SK-N-SH (cell line): ENCODE results near the gene AGBL4. TPM values are rescaled to one million over a fixed set of nuclear protein-coding genes. Genes with fewer than 3 reads are reported as not detected.
A peak's percentile ranks its signal among the peaks of the same experiment; 100 is the strongest.

Experiments used
- CTCF ChIA-PET: fragments of 300-600, 350-600 bp; formaldehyde crosslinking; extraction: SDS; loops from one replicate; lab custom pipeline; 2021; lab: Yijun Ruan, JAX
- POLR2A ChIA-PET: fragments of 350-600 bp; sonication (Branson Sonifier 250); formaldehyde crosslinking; extraction: SDS; loops from one replicate; lab custom pipeline; 2020; ENCODE audit warnings: antibody characterized with exemption, inconsistent platforms; lab: Yijun Ruan, JAX
- DNase-seq: peaks from one replicate; pipeline ENCODE4 v3.0.0; 2012
- H2AFZ ChIP-seq: fragments of 200-600 bp; sonication (generic); 2 replicates; pipeline ENCODE4 v1.8.1; 2016; ENCODE audit warnings: antibody characterized with exemption, mild to moderate bottlenecking, low read depth
- H3F3A ChIP-seq: fragments of 200-600 bp; sonication (generic); replicated peaks from 2 replicates; pipeline ENCODE3; 2016; ENCODE audit warnings: antibody characterized with exemption, mild to moderate bottlenecking; ENCODE audit not compliant: insufficient read depth
- H3K27ac ChIP-seq, 2 experiments: fragments of 200-500 bp in 1 of 2; fragments of 200-600 bp in 1 of 2; sonication (Bioruptor generic) in 1 of 2; sonication (generic), shearing (Covaris generic) in 1 of 2; 2 replicates each; pipeline versions ENCODE4 v1.5.1 to v1.6.1; 2014 to 2016; ENCODE audit warnings: low read depth in 2 of 2, inconsistent platforms in 1 of 2, low read length in 1 of 2, mild to moderate bottlenecking in 1 of 2, mixed read lengths in 1 of 2
- H3K27me3 ChIP-seq: fragments of 200-600 bp; sonication (generic), shearing (Covaris generic); 2 replicates; pipeline ENCODE4 v1.6.1; 2016; ENCODE audit warnings: mixed run types; ENCODE audit not compliant: insufficient read depth
- H3K36me3 ChIP-seq, 2 experiments: fragments of 200-500 bp in 1 of 2; fragments of 200-600 bp in 1 of 2; sonication (Bioruptor generic) in 1 of 2; sonication (generic) in 1 of 2; replicated peaks in 1 of 2; 2 replicates each; pipeline versions ENCODE3 to v1.5.1; 2014 to 2016; ENCODE audit warnings: low read length in 1 of 2, mild to moderate bottlenecking in 1 of 2; ENCODE audit not compliant: insufficient read depth in 2 of 2, control insufficient read depth in 1 of 2
- H3K4me1 ChIP-seq, 2 experiments: fragments of 200-500 bp in 1 of 2; fragments of 200-600 bp in 1 of 2; sonication (Bioruptor generic) in 1 of 2; sonication (generic), shearing (Covaris generic) in 1 of 2; 2 replicates each; pipeline versions ENCODE4 v1.5.1 to v1.6.1; 2014 to 2016; ENCODE audit warnings: low read depth in 1 of 2, low read length in 1 of 2, mixed run types in 1 of 2; ENCODE audit not compliant: insufficient read depth in 2 of 2, control insufficient read depth in 1 of 2
- H3K4me2 ChIP-seq: fragments of 200-600 bp; sonication (generic), shearing (Covaris generic); 2 replicates; pipeline ENCODE4 v1.6.1; 2017; ENCODE audit warnings: mixed run types
- H3K4me3 ChIP-seq, 2 experiments: fragments of 200-500 bp in 1 of 2; fragments of 200-600 bp in 1 of 2; sonication (Bioruptor generic) in 1 of 2; sonication (generic), shearing (Covaris generic) in 1 of 2; 2 replicates each; pipeline versions ENCODE4 v1.5.1 to v1.8.1; 2014 to 2016; ENCODE audit warnings: low read depth in 2 of 2, inconsistent platforms in 1 of 2, low read length in 1 of 2, mild to moderate bottlenecking in 1 of 2, mixed read lengths in 1 of 2, moderate library complexity in 1 of 2
- H3K79me2 ChIP-seq: fragments of 200-600 bp; sonication (generic); 2 replicates; pipeline ENCODE4 v1.8.1; 2017; ENCODE audit warnings: mild to moderate bottlenecking; ENCODE audit not compliant: insufficient read depth
- H3K9ac ChIP-seq: fragments of 200-600 bp; sonication (generic); 2 replicates; pipeline ENCODE4 v1.6.1; 2017; ENCODE audit warnings: mixed run types
- H3K9me2 ChIP-seq: fragments of 200-600 bp; sonication (generic); 2 replicates; pipeline ENCODE4 v1.6.1; 2017; ENCODE audit warnings: mixed run types
- H3K9me3 ChIP-seq: fragments of 200-600 bp; sonication (generic); 2 replicates; pipeline ENCODE4 v1.6.1; 2017; ENCODE audit warnings: mixed run types, mild to moderate bottlenecking, moderate library complexity
- H4K20me1 ChIP-seq: fragments of 200-600 bp; sonication (generic); 2 replicates; pipeline ENCODE4 v1.6.1; 2017; ENCODE audit warnings: mild to moderate bottlenecking, mixed run types; ENCODE audit not compliant: insufficient read depth
- CTCF ChIP-seq: fragments of 200-600 bp; sonication (generic); IDR thresholded peaks from 2 replicates; pipeline ENCODE4 v1.6.1; 2017; ENCODE audit warnings: antibody characterized with exemption, mild to moderate bottlenecking, moderate library complexity
- ELF1 ChIP-seq: IDR thresholded peaks from 2 replicates; pipeline ENCODE4 v1.4.0; 2012
- EZH2phosphoT487 ChIP-seq: fragments of 200-600 bp; sonication (generic); IDR thresholded peaks from 2 replicates; pipeline ENCODE4 v1.6.1; 2017; ENCODE audit warnings: low read depth, mixed run types, mild to moderate bottlenecking, antibody characterized with exemption, moderate library complexity, borderline replicate concordance
- GABPA ChIP-seq: IDR thresholded peaks from 2 replicates; pipeline ENCODE4 v1.4.0; 2012; ENCODE audit warnings: low read depth, mild to moderate bottlenecking
- JUND ChIP-seq: IDR thresholded peaks from 2 replicates; pipeline ENCODE4 v1.4.0; 2012
- POLR2AphosphoS5 ChIP-seq: IDR thresholded peaks from 2 replicates; pipeline ENCODE4 v1.6.1; 2012; ENCODE audit warnings: low read depth, low read length
- RCOR1 ChIP-seq: fragments of 150-350 bp; IDR thresholded peaks from 2 replicates; pipeline ENCODE4 v1.6.1; 2017; ENCODE audit warnings: antibody characterized with exemption, low read length
- RFX5 ChIP-seq: IDR thresholded peaks from 2 replicates; pipeline ENCODE4 v1.6.1; 2012; ENCODE audit warnings: mild to moderate bottlenecking, improper control_type of control experiment, low read length
- TAF1 ChIP-seq: IDR thresholded peaks from 2 replicates; pipeline ENCODE4 v1.6.1; 2012; ENCODE audit warnings: low read depth, mild to moderate bottlenecking, low read length, moderate library complexity, borderline replicate concordance
- TEAD4 ChIP-seq: IDR thresholded peaks from 2 replicates; pipeline ENCODE4 v1.4.0; 2012; ENCODE audit warnings: mild to moderate bottlenecking, borderline replicate concordance; ENCODE audit not compliant: insufficient read depth
- USF2 ChIP-seq: fragments of 150-350 bp; IDR thresholded peaks from 2 replicates; pipeline ENCODE4 v1.6.1; 2017; ENCODE audit warnings: antibody characterized with exemption, low read length, low read depth, borderline replicate concordance
- YY1 ChIP-seq: IDR thresholded peaks from 2 replicates; pipeline ENCODE4 v1.4.0; 2012; ENCODE audit warnings: low read depth, mild to moderate bottlenecking
- WGBS: methylation state at CpG from one replicate; pipeline ENCODE4 v1.1.6; 2017; ENCODE audit warnings: low lambda C conversion rate; 5-methylcytosine and 5-hydroxymethylcytosine counted together
- polyA plus RNA-seq, 3 experiments: library from polyadenylated mRNA; depleted of rRNA; stranded (reverse); fragments of >200 nt; gene quantifications; 2 replicates each; pipeline ENCODE4 v1.2.3, GENCODE V29; 2012

AGBL4 gene
- polyA plus RNA-seq, 1 of the 3 experiments (the other 2 are of a cell fraction) = 0.07 TPM

DNA sequence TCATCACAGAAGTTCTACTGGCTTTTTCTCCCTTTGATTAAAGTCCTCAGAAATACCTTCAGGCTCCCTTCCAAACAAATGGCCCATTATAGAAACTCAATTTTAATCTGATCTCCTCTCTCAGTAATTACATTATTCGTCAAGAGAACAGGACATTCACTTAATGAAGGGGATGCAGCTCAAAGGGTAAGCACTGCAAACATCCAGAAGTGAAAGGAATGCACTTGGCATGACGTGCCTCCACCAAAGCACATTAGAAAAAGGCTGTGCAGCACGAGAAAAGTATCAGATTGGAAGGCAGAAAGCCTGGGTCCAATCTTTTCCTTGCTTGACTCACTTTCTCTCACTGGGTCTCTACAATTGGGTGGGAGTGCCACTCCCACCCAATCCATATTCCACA is 1024.4 kb downstream of the AGBL4 start:
- H3K27ac ChIP-seq = no peak overlapping the region; a peak in 1 of 4 replicates
- peaks cover 0 to 2% of the 10 kb centered on the region in 2 experiments; a peak in 3 of 4 replicates for H3K4me1 ChIP-seq
- H2AFZ ChIP-seq = no peak overlapping the region
- ChIA-PET POLR2A (no interaction called here), CTCF (no interaction called here)
- H3K9ac ChIP-seq = no peak overlapping the region
- no peaks in the 10 kb centered on the region for H3K27me3 ChIP-seq
- DNase-seq = peak; percentile 11
- 15% methylated on average over 3 of the region's 3 CpGs for WGBS
- no peaks in the 10 kb centered on the region for H3K36me3 ChIP-seq
- H3K9me2 ChIP-seq = no peaks in the 10 kb centered on the region
- no peaks in the 10 kb centered on the region for H3K9me3 ChIP-seq
- TF ChIP-seq ELF1 (no peak), JUND (no peak), POLR2AphosphoS5 (no peak)
- H4K20me1 ChIP-seq = no peaks in the 10 kb centered on the region
- H3K4me3 ChIP-seq = no peak overlapping the region
- no peaks in the 10 kb centered on the region for H3K79me2 ChIP-seq
- no peak overlapping the region for H3K4me2 ChIP-seq
- no peaks in the 10 kb centered on the region for H3F3A ChIP-seq

- no peaks in the 10 kb centered on the region for H3K79me2 ChIP-seq
- TF ChIP-seq USF2 = no peak
- TF ChIP-seq TEAD4 = no peak
- no peak for TF ChIP-seq GABPA
- no peak for TF ChIP-seq ELF1
- no peak for TF ChIP-seq POLR2AphosphoS5
- no peak for TF ChIP-seq TAF1
- TF ChIP-seq JUND = no peak
- TF ChIP-seq RFX5 = no peak
- no peak for TF ChIP-seq CTCF
- H4K20me1 ChIP-seq = no peaks in the 10 kb centered on the region
- no peak for DNase-seq
- ChIA-PET POLR2A (no interaction called here), CTCF (no interaction called here)
- no peaks in the 10 kb centered on the region for H3K36me3 ChIP-seq
- no peak overlapping the region for H3K4me2 ChIP-seq
- H3K9me2 ChIP-seq = no peaks in the 10 kb centered on the region
- H3K9me3 ChIP-seq = no peaks in the 10 kb centered on the region
- no peaks in the 10 kb centered on the region for H3F3A ChIP-seq
- H3K4me1 ChIP-seq = peaks cover 0 to 2% of the 10 kb centered on the region in 2 experiments; a peak in 3 of 4 replicates
- H2AFZ ChIP-seq = no peak overlapping the region
- no peak overlapping the region for H3K9ac ChIP-seq
- no peak overlapping the region for H3K4me3 ChIP-seq
- no peak overlapping the region for H3K27ac ChIP-seq
- no peaks in the 10 kb centered on the region for H3K27me3 ChIP-seq
- 93% methylated on average over 2 of the region's 2 CpGs for WGBS
Measured at GRCh38 chr1:48996311-48996710, 1027.4 kb downstream of the AGBL4 start.

DNA sequence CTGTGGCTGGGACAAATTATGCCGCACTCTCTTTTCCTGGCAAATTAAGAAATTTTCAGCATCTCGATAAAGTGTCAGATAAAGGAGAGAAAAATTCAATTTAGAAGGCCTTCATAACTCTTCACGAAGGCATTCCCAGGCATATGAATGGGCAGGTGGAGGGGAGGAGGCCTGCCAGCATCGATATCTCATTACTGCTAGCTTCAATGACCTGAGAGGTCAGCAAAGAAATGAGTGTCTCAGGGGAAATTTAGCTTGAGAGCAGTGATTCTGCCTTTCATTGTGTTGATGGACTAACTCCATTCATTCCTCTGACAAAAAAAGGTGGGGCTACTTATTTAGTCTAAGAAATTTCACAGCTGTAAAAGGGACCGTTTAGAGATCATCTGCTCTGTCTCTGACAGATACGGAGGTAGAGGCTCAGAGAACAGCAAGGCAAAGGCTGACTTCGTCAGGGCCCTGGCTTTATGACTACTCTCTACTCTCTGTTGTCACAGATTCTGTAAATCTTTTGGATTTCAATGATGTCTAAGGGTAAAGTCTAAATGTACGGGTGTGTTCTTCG is 1035.0 kb downstream of the AGBL4 start:
- 80% methylated on average over 9 of the region's 9 CpGs for WGBS
- Histone ChIP-seq H3K27ac (no peak overlapping the region), H3K4me1 (no peaks in the 10 kb centered on the region), H3F3A (no peaks in the 10 kb centered on the region), H2AFZ (no peak overlapping the region), H3K9me2 (no peaks in the 10 kb centered on the region), H3K9me3 (no peaks in the 10 kb centered on the region), H3K4me2 (no peak overlapping the region), H3K4me3 (no peak overlapping the region), H4K20me1 (no peaks in the 10 kb centered on the region), H3K9ac (no peak overlapping the region), H3K79me2 (no peaks in the 10 kb centered on the region), H3K36me3 (no peaks in the 10 kb centered on the region), H3K27me3 (no peaks in the 10 kb centered on the region)
- ChIA-PET CTCF (no interaction called here), POLR2A (no interaction called here)
- DNase-seq = no peak
- TF ChIP-seq CTCF = no peak
- no peak for TF ChIP-seq USF2
- TF ChIP-seq TAF1 = no peak
- no peak for TF ChIP-seq JUND
- TF ChIP-seq RCOR1 = no peak
- no peak for TF ChIP-seq EZH2phosphoT487
- no peak for TF ChIP-seq YY1
